ENCODE measurements around the gene TNFRSF13B.
"Not testable (repeated sequence)": the region's sequence is repeated elsewhere in the genome, so short reads cannot be mapped to it uniquely, and the experiment has no call there.

TNFRSF13B gene

GRCh38 chr17:16911141-16911937 is 60.6 kb downstream of the TNFRSF13B start:
- no peak for DNase-seq (ENCODE audit: low read depth)

DNA sequence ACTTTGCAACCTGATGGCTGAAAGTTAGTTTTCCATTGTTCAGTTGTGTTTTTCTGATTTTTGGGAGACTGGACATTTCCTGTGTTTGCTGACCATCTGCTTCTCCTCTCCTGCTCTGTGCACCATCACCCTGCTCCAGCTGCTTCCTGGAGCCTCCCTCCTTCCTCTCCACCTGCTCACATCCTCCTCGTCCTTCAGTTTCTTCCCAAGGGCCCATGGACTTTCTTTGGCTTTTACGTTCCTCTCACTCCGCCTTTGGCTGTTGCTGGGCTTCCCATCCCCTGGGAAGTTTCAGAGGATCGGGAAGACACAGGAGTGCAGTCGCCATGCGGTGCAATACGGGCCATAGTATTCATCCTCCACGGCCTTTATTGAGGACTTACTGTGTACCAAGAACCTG is 61.6 kb downstream of the TNFRSF13B start:
- no peak for DNase-seq (ENCODE audit: low read depth)

GRCh38 chr17:16909472-16910246 is 62.3 kb downstream of the TNFRSF13B start:
- DNase-seq (ENCODE audit: low read depth): no peak

DNA sequence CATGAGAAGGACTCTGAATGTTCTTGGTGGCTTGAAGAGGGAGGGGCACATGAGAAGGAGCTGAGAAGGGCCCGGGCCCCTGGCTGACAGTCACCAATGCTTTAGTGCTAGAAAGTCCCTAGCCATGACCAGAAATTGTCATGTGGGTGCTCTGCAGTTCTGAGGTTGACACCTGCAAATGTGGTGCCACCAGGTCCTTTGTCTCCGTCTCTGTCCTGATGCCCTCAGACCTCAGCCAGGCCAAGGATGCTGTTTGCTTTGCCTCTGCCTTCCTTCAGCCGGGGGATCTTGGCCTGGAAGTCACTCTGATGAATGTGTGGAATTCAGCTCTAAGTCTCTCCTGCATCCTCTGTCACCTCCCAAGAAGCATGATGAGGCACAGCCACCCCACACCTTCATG is 63.6 kb downstream of the TNFRSF13B start:
- no peak for DNase-seq (ENCODE audit: low read depth)

DNA sequence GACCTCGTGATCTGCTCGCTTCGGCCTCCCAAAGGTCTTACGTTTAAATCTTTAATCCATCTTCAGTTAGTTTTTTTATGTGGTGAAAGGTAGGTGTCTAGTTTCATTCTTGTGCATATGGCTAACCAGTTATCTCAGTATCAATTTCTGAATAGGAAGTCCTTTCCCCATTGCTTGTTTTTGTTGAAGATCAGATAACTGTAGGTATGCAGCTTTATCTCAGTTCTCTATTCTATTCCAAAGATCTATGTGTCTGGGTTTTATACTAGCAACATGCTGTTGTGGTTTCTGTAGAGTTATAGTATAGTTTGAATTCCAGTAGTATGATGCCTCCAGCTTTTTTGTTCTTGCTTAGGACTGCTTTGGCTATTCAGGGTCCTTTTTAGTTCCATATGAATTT is 65.2 kb downstream of the TNFRSF13B start:
- no peak for DNase-seq (ENCODE audit: low read depth)

- DNase-seq (ENCODE audit: low read depth): no peak
Measured at GRCh38 chr17:16905593-16906191, 66.2 kb downstream of the TNFRSF13B start.

GRCh38 chr17:16903070-16903469 is 68.8 kb downstream of the TNFRSF13B start:
- not testable (repeated sequence) for DNase-seq (ENCODE audit: low read depth)

DNA sequence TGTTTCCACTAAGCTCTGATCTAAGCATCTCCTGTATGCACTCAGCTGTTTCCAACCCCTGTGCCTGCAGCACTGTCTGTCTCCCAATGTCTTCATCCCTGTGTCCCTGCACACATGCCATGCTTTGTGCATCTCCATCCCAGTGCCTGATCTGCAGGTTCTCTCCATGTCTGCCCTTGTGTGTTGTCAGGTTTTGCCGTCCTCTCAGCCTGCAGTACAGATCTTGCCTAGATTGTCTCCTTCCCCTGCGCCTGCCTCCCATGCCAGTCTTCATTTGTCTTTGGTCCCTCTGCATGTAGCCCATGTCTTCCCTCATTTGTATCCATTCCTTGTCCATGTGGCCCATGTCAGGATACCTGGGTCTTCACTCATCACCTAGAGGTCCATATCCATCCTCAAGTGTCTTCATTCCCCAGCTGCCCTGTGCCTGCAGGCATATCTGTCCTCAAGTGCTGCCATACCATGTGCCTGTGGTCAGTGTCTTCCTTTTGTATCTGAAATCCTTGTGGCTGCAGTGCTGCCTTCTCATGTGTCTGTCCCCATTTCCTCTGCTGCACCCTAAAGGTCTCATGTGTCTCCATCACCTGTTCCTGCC is 71.5 kb downstream of the TNFRSF13B start:
- no peak for DNase-seq (ENCODE audit: low read depth)

- not testable (repeated sequence) for DNase-seq (ENCODE audit: low read depth)
Measured at GRCh38 chr17:16897211-16897896, 74.6 kb downstream of the TNFRSF13B start.

GRCh38 chr17:16896235-16896634 is 75.7 kb downstream of the TNFRSF13B start:
- DNase-seq (ENCODE audit: low read depth): not testable (repeated sequence)

- DNase-seq (ENCODE audit: low read depth): not testable (repeated sequence)
Measured at GRCh38 chr17:16893527-16893926, 78.4 kb downstream of the TNFRSF13B start.

- not testable (repeated sequence) for DNase-seq (ENCODE audit: low read depth)
Measured at GRCh38 chr17:16892876-16893454, 79.0 kb downstream of the TNFRSF13B start.

DNA sequence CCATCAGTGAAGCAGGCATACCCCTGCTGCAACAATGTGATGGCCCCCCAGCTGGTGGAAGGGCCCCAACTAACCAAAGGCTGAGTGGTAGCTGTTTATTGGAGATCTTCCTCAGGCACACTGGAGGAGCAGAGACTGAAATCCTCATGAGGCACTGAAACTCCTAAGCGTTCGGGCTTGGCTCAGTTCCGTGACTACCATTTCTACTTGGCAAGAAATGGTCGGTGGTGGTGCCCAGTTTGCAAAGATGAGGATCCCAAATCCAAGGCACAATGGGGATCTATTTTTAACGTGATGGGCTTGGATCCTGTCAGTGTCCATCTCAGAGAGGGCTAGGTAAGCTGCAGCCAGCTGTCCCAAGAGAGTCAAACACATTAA is 82.8 kb downstream of the TNFRSF13B start:
- DNase-seq (ENCODE audit: low read depth): no peak
